Astrocyte of the cerebellum (primary cell): ENCODE data around the gene TBC1D9.

Experiments used
- DNase-seq: peaks from one replicate; pipeline ENCODE4 v3.0.0-alpha.2; 2011; ENCODE audit warnings: low read depth
- H3K4me3 ChIP-seq: 2 replicates; pipeline ENCODE4 v1.5.1; 2011; ENCODE audit warnings: mild to moderate bottlenecking, low read depth, low read length, moderate library complexity
- CTCF ChIP-seq: IDR thresholded peaks from 2 replicates; pipeline ENCODE4 v1.5.1; 2012; ENCODE audit warnings: low read length, low read depth, moderate library complexity, mild to moderate bottlenecking; ENCODE audit errors: missing control alignments
- in situ Hi-C: cut with HindIII; loops from 2 replicates; pipeline ENCODE4 v1.10.0; 2017; ENCODE audit warnings: low sequenced_read_pairs

TBC1D9 gene

GRCh38 chr4:140666889-140667614, 89.1 kb downstream of the TBC1D9 start:
- no peak for TF ChIP-seq CTCF
- in situ Hi-C loops: no loop called here
- no peak overlapping the region for H3K4me3 ChIP-seq
- DNase-seq: no peak

- TF ChIP-seq CTCF: no peak
- no peak overlapping the region for H3K4me3 ChIP-seq
- in situ Hi-C loops: no loop called here
- no peak for DNase-seq
Observed at GRCh38 chr4:140662082-140662869, 93.9 kb downstream of the TBC1D9 start.

GRCh38 chr4:140661550-140661949, 94.6 kb downstream of the TBC1D9 start:
- TF ChIP-seq CTCF: no peak
- in situ Hi-C loops: no loop called here
- no peak overlapping the region for H3K4me3 ChIP-seq
- no peak for DNase-seq

- H3K4me3 ChIP-seq: no peak overlapping the region
- TF ChIP-seq CTCF: no peak
- in situ Hi-C loops: no loop called here
- DNase-seq: no peak
Observed at GRCh38 chr4:140659943-140660700, 96.1 kb downstream of the TBC1D9 start.

- in situ Hi-C loops: no loop called here
- DNase-seq: no peak
- H3K4me3 ChIP-seq: no peak overlapping the region
- no peak for TF ChIP-seq CTCF
Observed at GRCh38 chr4:140654495-140654814, 101.7 kb downstream of the TBC1D9 start.

- DNase-seq: no peak
- in situ Hi-C loops: no loop called here
- no peak for TF ChIP-seq CTCF
- H3K4me3 ChIP-seq: no peak overlapping the region
Observed at GRCh38 chr4:140653718-140654494, 102.3 kb downstream of the TBC1D9 start.
